NK-92 (cell line): ENCODE measurements around the gene CLHC1.

Experiments
- DNase-seq: peaks from one replicate; lab custom pipeline; 2025; ENCODE audit not compliant: unreplicated experiment; lab: John Stamatoyannopoulos, UW

CLHC1 gene

GRCh38 chr2:55169915-55170314 is 62.2 kb downstream of the CLHC1 start:
- DNase-seq, result no peak

DNA sequence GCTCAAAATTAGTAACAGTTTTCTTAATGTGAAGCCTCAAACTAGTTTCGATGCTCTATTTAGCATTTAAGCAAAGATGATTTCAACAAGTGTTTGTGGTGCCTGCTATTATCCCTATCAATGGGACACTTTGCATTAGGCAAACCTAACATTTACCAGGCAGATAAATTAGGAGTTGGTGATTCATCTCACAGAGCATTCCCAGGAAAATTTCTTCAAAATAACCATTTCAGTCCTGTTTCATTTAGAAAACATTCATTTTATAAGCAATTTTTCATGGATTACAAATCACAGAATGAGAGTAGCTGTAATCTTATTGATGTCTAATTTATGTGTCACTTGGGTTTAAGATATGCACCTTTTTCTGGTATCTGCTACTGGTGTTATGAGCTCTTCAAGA is 62.7 kb downstream of the CLHC1 start:
- no peak for DNase-seq

DNA sequence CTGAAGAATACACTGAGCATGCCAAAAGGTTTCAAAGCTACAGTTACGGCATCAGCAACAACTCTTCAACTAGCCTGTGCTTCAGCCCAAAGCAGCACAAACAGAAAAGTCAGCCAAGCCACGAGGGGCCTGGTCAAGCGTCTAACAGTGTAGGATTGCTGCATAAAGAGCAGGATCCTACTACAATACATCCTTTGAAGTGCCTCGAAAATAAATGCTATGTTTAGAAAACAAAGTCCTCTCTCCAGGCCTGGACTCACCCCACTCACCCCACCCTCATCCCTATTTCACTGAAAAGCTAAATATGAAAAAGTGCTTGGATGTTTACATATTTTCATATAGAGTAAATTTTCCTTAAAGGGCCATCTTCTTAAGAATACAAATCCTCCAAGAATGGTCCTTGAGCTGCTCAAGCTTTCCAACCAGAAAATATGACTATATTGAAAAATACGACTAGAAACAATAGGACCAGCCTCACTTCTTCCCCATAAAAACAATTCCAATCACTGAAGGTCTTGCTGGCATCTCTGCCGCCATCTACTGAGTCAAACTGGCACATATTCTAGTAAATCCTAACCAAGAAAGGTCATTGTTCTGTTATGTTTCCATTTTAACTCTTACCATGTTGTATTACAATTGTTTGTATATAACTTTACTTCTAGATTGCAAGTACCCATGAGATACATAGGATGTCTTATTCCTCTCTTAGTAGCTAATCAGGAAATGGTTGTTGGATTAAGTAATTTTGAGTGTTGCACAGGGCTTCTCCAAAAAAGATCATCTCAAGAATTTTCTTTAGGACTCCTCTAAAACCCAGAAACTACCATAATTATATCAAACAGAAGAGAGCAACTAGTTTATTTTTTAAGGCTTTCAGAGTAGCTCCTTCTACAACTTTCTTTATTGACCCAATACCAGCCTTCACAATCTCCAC is 63.6 kb downstream of the CLHC1 start:
- no peak for DNase-seq

DNA sequence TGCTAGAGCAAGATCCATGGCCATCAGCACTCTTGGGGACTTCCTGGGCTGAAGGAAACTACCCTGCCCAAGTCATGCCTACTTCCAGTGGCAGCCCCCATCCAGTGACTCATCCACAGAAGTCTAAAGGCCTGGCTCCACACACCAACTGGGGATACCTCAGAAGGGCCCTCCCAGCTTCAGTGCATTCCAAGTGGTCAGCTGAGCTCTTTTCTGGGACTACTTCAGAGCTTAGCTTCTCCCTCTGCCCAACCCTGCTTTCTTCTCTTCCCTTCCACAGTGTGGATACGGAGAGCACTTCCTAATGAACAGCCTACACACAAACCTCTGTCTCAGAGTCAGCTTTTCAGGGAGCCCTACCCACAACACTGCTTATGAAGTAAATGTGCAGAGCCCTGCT is 66.5 kb downstream of the CLHC1 start:
- no peak for DNase-seq

DNA sequence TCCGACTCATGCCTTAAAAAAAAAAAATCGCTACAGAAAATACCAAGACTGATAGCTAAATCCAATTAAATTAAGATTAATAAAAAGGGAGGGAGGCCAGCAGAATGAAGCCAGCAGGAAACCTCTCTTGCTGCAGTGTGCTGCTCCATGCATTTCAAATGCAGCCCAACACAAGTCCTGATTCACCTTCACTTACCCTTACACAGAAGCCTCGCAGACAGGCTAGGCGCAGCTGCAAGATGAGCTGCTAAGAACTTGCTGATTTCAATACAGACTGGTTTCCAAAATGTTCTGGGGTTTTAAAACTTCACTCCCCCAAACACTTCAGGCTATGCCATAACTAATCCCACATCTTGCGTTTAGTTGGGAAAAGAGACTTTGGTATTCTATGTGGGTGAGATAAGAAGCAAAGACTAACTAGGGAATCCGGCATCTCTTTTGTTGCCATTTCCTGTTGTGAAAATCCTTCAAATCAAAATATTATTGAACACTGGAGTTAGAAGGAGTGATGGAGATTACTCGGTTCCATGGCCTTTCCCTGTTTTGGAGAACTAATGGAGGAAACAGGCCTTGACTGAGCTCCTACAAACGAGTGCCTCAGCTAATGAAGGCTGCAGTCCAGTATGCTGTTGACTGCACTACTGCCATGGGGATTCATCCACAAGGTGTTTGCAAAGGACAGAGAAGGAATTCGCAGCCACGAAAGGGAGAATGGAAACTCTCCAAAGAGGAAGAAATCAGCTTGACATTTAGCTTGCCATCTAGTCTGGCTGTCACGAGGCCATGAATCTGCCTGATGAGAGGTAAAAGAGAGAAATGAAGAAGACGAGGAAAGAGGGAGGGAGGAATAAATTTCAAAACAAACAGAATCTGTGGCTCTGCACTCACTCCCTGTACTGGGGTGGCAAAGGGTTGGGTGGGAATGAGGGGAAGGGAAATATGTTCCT is 67.3 kb downstream of the CLHC1 start:
- DNase-seq, result no peak

GRCh38 chr2:55163941-55164390 is 68.1 kb downstream of the CLHC1 start:
- DNase-seq, result no peak

DNA sequence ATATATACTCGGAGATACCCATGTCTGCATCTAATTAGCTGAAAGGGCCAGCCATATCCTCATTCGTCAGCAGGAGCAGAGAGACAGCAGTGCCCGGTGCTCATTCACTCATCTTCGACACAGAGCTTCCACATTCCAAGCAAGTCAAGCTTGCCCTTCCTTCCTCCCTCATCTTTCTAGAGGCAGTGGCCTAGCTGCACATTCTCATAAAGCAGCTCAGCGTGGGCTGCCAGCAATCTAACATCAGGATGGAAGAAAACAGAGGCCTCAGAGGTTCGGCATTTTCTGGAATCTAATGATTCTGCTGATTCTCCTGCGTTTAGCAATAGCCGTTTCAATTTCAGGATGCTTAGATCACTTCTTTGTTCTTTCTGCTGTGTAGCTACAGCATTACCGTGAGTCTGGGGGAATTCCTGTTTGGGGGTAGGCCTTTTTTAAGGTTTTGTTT is 68.8 kb downstream of the CLHC1 start:
- no peak for DNase-seq

DNA sequence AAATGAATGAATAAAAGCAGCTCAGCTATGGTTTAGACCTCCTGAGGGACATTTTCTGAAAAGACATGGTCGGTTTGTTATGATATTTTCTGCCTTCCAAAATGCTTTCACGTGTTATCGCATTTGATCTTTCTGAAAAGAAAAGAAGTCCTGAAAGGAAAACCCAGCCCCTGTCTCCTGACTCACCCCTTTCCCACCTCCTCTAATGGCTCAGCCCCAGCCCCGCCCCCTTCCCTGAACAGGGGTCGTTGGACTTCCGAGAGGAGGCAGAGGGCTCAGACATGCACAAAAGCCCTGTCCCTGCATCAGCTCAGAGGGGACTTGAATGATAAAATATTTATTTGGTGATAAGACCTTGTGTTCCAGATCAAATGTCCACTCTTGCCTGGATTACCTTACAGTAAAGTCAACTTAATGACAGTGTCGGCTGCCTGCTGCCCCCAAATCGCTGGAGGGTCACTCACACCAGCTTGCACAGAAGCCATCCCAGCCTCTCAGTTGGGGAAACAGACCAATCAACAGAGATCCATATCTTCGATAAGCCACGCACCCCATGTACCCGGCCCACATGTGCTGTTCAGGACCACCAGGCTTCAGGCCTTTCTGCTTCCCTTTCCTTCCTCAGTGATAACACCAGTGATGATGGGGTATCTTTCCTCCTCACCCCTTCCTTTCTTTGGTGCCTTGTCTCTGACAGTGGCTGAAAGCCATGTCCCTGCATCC is 69.6 kb downstream of the CLHC1 start:
- DNase-seq, result no peak

- no peak for DNase-seq
These were observed 70.5 kb downstream of the CLHC1 start for GRCh38 chr2:55161295-55162210.

GRCh38 chr2:55160422-55160821 is 71.7 kb downstream of the CLHC1 start:
- no peak for DNase-seq

GRCh38 chr2:55159752-55160151 is 72.3 kb downstream of the CLHC1 start:
- no peak for DNase-seq

DNA sequence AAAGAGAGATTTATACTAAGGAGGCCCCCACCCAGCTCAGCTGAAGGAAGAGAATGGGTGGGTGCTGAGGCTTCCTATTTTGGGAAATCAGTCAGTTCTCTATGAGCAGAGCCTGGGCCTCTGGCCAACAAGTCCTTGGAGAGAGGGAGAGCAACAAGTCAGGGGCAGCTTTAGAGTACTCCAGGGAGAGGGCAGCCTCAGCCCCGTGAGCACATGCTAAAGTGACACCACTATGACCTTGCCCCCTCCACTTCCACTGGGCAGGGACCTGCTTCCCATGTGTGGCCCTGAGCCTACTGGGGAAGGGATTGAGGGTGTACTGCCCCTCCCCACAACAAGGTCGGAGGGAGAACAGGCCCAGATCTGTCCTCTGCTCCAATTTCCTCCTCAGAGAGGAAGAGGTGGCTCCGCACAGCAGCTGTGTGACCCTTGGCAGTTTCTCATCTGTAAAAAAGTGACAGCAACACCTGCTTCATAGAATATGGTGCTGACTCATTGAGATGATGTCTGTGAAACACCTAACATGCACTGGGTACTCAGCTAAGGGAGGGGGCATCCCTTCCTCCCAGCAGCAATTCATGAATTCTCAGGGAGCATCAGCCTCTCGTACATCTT is 72.9 kb downstream of the CLHC1 start:
- no peak for DNase-seq

DNA sequence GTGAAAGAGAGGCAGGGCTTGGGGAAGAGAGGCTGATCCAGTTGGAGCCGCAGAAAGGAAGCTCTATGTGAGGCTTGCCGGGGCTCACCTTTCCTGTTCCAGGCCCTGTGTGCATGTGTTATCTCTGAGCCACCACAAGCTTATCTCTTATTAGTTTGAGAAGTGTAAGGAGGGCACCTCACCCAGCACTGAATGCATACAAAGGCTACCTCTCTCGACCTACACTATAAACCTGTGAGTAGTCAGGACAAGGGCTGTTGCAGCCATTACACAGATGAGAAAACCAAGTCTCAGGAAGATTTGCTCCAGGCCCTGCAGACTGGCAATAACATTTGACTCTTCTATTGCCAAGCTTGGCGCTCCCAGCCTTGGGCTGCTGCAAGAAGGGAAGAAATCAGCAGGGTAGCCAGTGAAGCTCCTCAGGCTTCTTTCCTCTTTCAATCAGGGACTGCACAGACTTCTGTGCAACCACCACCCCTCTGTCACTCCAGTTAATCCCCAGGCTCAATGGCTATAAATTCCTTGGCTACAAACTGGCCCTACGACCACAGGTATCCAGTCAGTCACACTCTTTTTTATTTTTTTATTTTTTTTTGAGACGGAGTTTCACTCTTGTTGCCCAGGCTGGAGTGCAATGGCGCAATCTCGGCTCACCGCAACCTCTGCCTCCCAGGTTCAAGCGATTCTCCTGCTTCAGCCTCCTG is 73.8 kb downstream of the CLHC1 start:
- no peak for DNase-seq

GRCh38 chr2:55157474-55157884 is 74.6 kb downstream of the CLHC1 start:
- no peak for DNase-seq

DNA sequence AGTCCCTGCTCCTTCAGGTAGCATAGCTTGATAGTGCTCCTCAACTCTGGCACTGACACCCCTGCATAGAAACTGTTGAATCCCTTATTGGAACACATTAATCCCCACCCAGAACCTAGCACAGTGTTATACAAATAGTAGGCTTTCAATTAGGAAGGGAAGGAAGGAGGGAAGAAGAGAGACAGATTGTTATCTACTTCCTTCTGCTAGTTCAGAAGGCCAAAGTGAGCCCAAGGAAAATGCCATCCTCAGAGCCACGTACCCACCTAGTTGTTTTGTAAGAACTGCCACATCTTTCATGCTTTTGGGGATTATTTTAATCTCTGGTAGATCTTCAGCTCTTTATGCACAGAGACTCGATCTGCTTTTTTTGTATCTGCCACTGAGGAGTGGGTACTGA is 75.1 kb downstream of the CLHC1 start:
- DNase-seq, result no peak

GRCh38 chr2:55156326-55156725 is 75.8 kb downstream of the CLHC1 start:
- DNase-seq, result no peak

- DNase-seq, result no peak
These were observed 76.3 kb downstream of the CLHC1 start for GRCh38 chr2:55155764-55156281.

DNA sequence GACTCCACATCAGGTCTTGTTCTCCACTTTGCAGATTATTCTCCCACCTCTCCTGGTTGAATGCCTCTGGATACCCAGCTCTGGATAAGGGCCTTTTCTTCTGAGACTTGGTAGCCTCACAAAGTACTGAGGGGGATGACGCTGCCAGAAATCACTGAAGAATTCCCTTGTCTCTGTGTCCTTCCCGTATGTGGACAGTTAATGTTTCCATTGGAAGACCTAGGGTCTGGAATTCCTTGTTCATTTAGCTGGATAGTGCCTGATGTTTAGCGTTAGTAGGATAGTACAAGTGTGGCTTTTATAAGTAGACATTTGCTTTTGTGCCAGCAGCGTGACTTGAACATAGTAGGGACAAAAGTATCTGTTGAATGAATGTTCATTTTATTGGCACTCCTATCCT is 76.9 kb downstream of the CLHC1 start:
- no peak for DNase-seq
